CD4-positive, alpha-beta T cell (primary cell): Measurements from ENCODE around the gene NDNF. TPM values are rescaled to one million over a fixed set of nuclear protein-coding genes. Genes with fewer than 3 reads are reported as not detected.

Experiments used
- ATAC-seq: fragments of 200-7000 bp; cut with Tn5 transposase; one replicate; pipeline ENCODE4 v1.10.0; 2022; ENCODE audit warnings: mild to moderate bottlenecking; ENCODE audit not compliant: poor library complexity
- CTCF ChIA-PET: fragments of 350-600 bp; sonication (Branson Sonifier 250); formaldehyde crosslinking; loops from one replicate; lab custom pipeline; 2021; ENCODE audit warnings: antibody characterized with exemption, inconsistent platforms; lab: Charles Lee
- POLR2A ChIA-PET: fragments of 350-600 bp; sonication (Branson Sonifier 250); formaldehyde crosslinking; loops from one replicate; lab custom pipeline; 2021; ENCODE audit warnings: antibody characterized with exemption, inconsistent platforms; lab: Charles Lee
- DNase-seq, 14 experiments: peaks; one replicate each; pipeline ENCODE4 v3.0.0-alpha.2; 2013 to 2020; ENCODE audit warnings: mixed read lengths in 2 of 14
- H3K27ac ChIP-seq, 2 donors: one replicate each; pipeline versions ENCODE4 v1.5.1 to v1.7.0; 2013; ENCODE audit warnings: low read length in 2 of 2, low read depth in 1 of 2, mild to moderate bottlenecking in 1 of 2
- H3K27me3 ChIP-seq, 2 experiments: 1 replicate in 1 of 2; 2 replicates in 1 of 2; pipeline versions ENCODE4 v1.6.1 to v1.7.0; 2013; ENCODE audit warnings: low read length in 2 of 2, control low read depth in 1 of 2, mild to moderate bottlenecking in 1 of 2, moderate library complexity in 1 of 2; ENCODE audit not compliant: insufficient read depth in 2 of 2, control insufficient read depth in 1 of 2
- H3K36me3 ChIP-seq: one replicate; pipeline ENCODE4 v1.6.1; 2013; ENCODE audit warnings: low read length, control low read depth; ENCODE audit not compliant: insufficient read depth
- H3K4me1 ChIP-seq: one replicate; pipeline ENCODE4 v1.6.1; 2013; ENCODE audit warnings: low read length, control low read depth; ENCODE audit not compliant: insufficient read depth
- H3K4me3 ChIP-seq: one replicate; pipeline ENCODE4 v1.5.1; 2013; ENCODE audit warnings: mild to moderate bottlenecking, low read length, moderate library complexity
- H3K9me3 ChIP-seq, 2 experiments: 1 replicate in 1 of 2; 2 replicates in 1 of 2; pipeline versions ENCODE4 v1.6.1 to v1.7.0; 2013; ENCODE audit warnings: low read length in 2 of 2, mild to moderate bottlenecking in 2 of 2, control low read depth in 1 of 2, moderate library complexity in 1 of 2; ENCODE audit not compliant: control insufficient read depth in 1 of 2, insufficient read depth in 1 of 2
- H3K27ac Mint-ChIP-seq: one replicate; pipeline ENCODE4 v1.8.0; 2020; ENCODE audit warnings: mixed read lengths
- H3K27me3 Mint-ChIP-seq: one replicate; pipeline ENCODE4 v1.8.0; 2021; ENCODE audit warnings: mixed read lengths
- H3K36me3 Mint-ChIP-seq: one replicate; pipeline ENCODE4 v1.8.0; 2021; ENCODE audit warnings: low read depth, mixed read lengths
- H3K4me1 Mint-ChIP-seq: one replicate; pipeline ENCODE4 v1.8.0; 2021; ENCODE audit warnings: low read depth, mixed read lengths
- H3K4me3 Mint-ChIP-seq: one replicate; pipeline ENCODE4 v1.8.0; 2020; ENCODE audit warnings: mild to moderate bottlenecking, mixed read lengths
- H3K9me3 Mint-ChIP-seq: one replicate; pipeline ENCODE4 v1.8.0; 2020; ENCODE audit warnings: mixed read lengths
- intact Hi-C, 2 experiments: fragments of 100-400 bp; cut with DNase I in 1 of 2; cut with micrococcal nuclease in 1 of 2; formaldehyde crosslinking; loops; one replicate each; pipeline versions ENCODE4 v1.15.1 to v1.9.0; 2023 to 2025; cut with DNase I, micrococcal nuclease
- total RNA-seq, 174 experiments: library from RNA in 2 of 174; stranded (reverse) in 2 of 174; gene quantifications; one replicate each; pipeline ENCODE4 v1.2.3 and lab custom pipeline; 2021 to 2026
- TF ChIP-seq, protein P1 (sequence below): fragments of 200-600 bp; IDR thresholded peaks from one replicate; pipeline ENCODE4 v1.8.0; 2022; ENCODE audit warnings: antibody characterized with exemption, mild to moderate bottlenecking

NDNF gene
- total RNA-seq, 2 experiments from 2014 or later = 0.25 TPM; not detected in 1

DNA sequence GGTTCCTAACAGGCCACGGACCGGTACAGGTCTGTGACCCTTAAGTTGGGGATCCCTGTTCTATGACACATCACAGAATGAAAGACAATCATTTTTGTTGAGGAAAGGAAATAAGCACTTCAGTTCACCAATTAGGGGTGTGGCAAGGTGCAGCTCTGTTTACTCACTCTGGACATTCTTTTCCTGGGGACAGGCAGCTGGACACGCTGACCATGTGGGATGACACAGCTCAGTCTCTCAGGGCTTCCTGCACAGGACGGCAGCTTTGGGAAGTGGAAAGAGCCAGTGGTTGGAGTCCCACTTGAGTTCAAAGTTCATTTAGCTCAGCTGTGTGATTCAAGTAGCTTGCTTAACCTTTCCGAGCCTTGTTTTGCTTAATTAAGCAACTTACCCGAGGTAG lies 55.7 kb downstream of the NDNF start:
- POLR2A ChIA-PET = no interaction called here
- no peak overlapping the region for H3K27ac Mint-ChIP-seq

DNA sequence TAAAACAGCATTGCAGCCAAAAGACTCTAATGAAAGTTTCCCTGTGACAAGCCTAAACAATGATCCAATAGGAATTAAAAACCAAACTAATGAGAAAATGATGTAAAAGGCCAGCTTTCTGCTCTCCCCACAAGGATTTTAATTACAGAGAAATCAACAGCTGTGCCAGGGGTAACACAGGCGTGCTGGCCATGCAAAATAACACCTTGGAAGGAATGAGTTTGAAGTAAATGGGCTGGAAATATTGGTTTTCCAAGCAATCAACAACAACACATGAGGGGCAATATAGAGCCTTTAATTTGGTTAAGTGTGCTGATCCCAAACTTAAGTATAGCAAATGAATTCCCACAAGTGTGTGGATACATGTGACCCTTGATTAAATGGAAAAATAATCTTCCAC lies 56.9 kb downstream of the NDNF start:
- CTCF ChIA-PET = no interaction called here
- Mint-ChIP-seq H3K4me1 (peaks cover 28% of the 10 kb centered on the region), H3K36me3 (no peaks in the 10 kb centered on the region)

More for the DNA sequence above, 55.7 kb downstream of the NDNF start:
- Histone ChIP-seq H3K4me3 (no peak overlapping the region), H3K9me3 (no peaks in the 10 kb centered on the region), H3K36me3 (no peaks in the 10 kb centered on the region), H3K27me3 (no peaks in the 10 kb centered on the region), H3K4me1 (no peaks in the 10 kb centered on the region), H3K27ac (no peak overlapping the region)
- no peaks in the 10 kb centered on the region for H3K36me3 Mint-ChIP-seq
- TF ChIP-seq, protein P1, sequence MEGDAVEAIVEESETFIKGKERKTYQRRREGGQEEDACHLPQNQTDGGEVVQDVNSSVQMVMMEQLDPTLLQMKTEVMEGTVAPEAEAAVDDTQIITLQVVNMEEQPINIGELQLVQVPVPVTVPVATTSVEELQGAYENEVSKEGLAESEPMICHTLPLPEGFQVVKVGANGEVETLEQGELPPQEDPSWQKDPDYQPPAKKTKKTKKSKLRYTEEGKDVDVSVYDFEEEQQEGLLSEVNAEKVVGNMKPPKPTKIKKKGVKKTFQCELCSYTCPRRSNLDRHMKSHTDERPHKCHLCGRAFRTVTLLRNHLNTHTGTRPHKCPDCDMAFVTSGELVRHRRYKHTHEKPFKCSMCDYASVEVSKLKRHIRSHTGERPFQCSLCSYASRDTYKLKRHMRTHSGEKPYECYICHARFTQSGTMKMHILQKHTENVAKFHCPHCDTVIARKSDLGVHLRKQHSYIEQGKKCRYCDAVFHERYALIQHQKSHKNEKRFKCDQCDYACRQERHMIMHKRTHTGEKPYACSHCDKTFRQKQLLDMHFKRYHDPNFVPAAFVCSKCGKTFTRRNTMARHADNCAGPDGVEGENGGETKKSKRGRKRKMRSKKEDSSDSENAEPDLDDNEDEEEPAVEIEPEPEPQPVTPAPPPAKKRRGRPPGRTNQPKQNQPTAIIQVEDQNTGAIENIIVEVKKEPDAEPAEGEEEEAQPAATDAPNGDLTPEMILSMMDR = no peak
- CTCF ChIA-PET = interaction anchor here (0.6 to 0.9 kb wide), 2 partner anchors 11 to 12 kb away, joined by 3 read pairs; no protein-coding TSS in a partner anchor
- H3K4me3 Mint-ChIP-seq = no peak overlapping the region
- ATAC-seq (no peak), DNase-seq (no peak)
- peaks cover 22% of the 10 kb centered on the region for H3K4me1 Mint-ChIP-seq
- peaks cover 13% of the 10 kb centered on the region for H3K27me3 Mint-ChIP-seq
- intact Hi-C loops = no loop called here
- H3K9me3 Mint-ChIP-seq = no peaks in the 10 kb centered on the region

DNA sequence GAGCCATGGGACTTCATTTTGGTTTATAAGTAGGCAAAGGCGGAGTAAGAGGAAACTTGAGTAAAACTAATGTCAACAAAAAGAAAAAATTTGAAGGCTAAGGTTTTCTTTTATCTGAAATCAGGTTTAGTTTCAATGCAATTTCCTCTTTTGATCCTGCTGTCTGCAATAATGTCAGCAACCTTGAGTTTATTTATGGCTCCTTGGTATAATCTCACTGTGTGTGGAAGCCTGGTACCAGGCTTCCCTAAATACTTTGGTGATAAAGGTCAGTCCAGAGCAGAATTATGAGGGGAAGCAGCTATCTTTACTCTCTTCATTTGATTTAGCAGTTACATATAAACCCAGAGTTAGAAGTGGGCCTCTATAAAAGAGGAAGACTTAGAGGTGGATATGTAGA lies 57.8 kb downstream of the NDNF start:
- CTCF ChIA-PET = interaction anchor here (1.0 kb wide), 1 partner anchor 37 kb away, joined by 3 read pairs; no protein-coding TSS in a partner anchor

More for the DNA sequence above, 56.9 kb downstream of the NDNF start:
- Histone ChIP-seq H3K27ac (no peak overlapping the region), H3K4me3 (no peak overlapping the region), H3K4me1 (peaks cover 3% of the 10 kb centered on the region), H3K27me3 (no peaks in the 10 kb centered on the region), H3K9me3 (no peaks in the 10 kb centered on the region), H3K36me3 (no peaks in the 10 kb centered on the region)
- Mint-ChIP-seq H3K27me3 (peaks cover 3% of the 10 kb centered on the region), H3K4me3 (no peak overlapping the region), H3K9me3 (no peaks in the 10 kb centered on the region), H3K27ac (no peak overlapping the region)
- TF ChIP-seq, protein P1 = no peak
- no peak for ATAC-seq
- intact Hi-C loops = no loop called here
- POLR2A ChIA-PET = no interaction called here
- no peak for DNase-seq

More for the DNA sequence above, 57.8 kb downstream of the NDNF start:
- Mint-ChIP-seq H3K27ac (no peak overlapping the region), H3K4me3 (no peak overlapping the region), H3K27me3 (no peaks in the 10 kb centered on the region), H3K36me3 (no peaks in the 10 kb centered on the region), H3K4me1 (peaks cover 37% of the 10 kb centered on the region), H3K9me3 (no peaks in the 10 kb centered on the region)
- TF ChIP-seq, protein P1 = no peak
- peaks cover 7% of the 10 kb centered on the region for H3K4me1 ChIP-seq
- POLR2A ChIA-PET = no interaction called here
- intact Hi-C loops = no loop called here
- H3K4me3 ChIP-seq = no peak overlapping the region
- no peak for DNase-seq
- H3K9me3 ChIP-seq = no peaks in the 10 kb centered on the region
- H3K36me3 ChIP-seq = no peaks in the 10 kb centered on the region
- no peaks in the 10 kb centered on the region for H3K27me3 ChIP-seq
- no peak overlapping the region for H3K27ac ChIP-seq
- ATAC-seq = no peak
